Stimulated activated CD8-positive, alpha-beta memory T cell treated with anti-CD3 and anti-CD28 coated beads, Interleukin-12 subunit alpha, Interleukin-12 subunit beta, amount 100 ng/mL, for 1 hour (primary cell): Measurements from ENCODE around the gene ANKFN1.

Source experiments
- DNase-seq: peaks from one replicate; pipeline ENCODE4 v3.0.0-alpha.2; 2020; ENCODE audit warnings: low read depth

Gene ANKFN1

DNA sequence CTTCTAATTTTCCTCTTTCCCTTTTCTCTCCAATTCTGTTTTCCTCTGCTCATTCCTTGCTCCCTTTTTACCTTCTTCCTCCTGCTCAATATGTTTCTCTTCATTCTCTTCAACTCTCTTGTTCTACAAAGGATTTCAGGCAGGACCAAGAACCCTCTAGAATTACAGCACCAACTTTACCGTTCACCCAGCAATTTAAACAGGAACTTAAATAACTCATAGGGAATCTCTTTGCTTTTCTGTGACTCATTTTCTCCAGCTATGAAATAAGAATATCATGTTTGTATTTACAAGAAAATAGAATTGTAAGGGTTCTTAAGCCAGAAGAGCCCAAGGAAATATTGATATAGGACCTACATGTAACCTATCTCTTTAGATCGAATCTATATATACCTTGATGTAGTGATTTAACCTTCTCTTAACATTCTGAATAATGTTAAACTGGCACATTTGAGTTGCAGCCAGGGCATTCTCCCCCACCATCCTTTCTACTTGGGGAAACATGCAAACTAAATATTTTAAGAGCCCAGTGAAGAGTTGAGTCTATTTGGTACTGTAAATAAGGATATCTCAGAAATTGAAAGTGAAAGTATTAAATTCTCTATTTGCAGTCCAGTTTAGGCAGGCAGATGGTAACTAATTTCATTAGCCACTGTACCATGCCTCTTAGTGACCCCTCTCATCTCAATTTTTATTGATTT lies 137.0 kb downstream of the ANKFN1 start:
- no peak for DNase-seq

- DNase-seq = no peak
These were observed 137.5 kb downstream of the ANKFN1 start for GRCh38 chr17:56290802-56291118.

DNA sequence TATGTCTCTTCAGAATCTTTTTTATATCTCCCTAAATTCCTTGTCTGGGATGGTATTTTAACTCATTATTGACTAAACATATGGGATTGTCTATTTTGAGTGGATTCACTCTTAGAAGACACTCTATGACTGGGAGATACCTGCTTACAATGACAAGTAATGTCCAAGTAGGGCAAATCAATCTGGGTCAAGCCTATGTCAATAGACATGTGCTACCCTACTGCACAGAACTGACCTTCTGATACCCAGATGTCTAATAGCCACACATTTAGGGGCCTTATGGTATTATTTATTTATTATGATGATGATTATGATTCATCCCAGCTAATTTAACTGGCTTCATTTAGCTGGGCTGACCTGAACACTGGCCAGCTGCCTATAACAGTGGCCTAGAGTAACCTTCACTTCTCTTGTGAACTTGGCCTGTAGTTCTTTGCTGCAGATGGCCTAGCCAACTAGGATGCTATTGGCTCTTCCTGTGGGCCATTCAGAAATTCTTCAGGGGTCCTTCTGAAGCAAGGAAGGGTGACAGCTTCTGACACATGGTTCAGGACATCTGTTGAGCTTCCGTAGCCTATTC lies 138.0 kb downstream of the ANKFN1 start:
- DNase-seq = no peak

DNA sequence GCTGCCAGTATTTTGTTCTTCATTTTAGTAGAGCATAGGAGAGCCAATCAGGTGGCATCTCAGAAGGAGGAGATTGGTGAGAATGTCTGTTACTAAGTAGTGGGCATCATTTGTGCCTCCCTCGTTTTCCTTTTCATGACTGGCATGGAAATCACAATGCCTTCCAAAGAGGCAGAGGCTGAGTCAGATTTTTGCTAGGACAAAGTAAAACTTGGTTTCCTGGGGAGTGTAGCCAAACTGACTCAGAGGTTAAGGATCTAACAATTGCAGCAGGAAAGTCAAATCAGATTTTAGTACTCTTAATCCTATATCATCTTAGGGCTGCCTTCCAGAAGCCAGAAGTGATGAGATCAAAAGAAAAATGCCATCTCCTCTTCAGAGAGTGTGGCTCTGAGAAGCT lies 138.7 kb downstream of the ANKFN1 start:
- no peak for DNase-seq

DNA sequence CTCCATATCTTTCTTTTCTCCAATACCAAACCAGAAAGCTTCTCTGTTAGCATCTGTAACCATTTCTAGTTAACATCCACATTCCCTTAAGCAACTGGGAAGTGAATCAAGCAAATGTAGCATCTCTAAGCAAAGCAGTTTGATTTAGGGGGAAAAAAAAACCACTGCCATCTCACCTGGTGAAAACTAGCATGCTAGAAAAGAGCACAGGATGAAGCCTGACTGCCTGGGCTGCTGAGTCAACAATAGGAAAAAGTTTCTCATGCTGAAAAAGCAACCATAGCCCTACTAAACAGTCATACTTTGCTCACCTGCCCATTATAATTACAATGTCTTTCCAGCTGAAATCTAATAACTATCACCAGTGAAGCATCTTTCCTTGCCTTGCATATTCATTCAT lies 139.3 kb downstream of the ANKFN1 start:
- no peak for DNase-seq

DNA sequence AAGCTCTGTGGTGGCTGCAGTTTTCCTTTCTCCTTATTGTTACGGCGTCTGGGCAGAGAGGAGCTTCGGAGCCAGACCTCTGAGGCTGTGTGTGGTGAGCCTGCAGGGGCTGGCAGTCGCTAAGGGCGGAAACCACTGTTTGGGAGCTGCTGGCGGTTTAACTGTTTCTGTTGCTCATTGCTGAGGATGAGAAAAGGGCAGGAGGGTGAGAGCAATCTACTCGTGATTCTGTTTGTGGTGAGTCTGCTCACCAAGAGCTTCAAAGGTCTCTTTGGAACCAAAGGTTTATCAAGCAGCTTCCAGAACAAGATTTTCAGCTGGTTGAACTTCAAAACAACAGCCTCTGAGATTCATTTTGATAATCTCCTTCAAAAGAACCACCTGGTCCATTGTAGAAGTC lies 143.9 kb downstream of the ANKFN1 start:
- DNase-seq = no peak

DNA sequence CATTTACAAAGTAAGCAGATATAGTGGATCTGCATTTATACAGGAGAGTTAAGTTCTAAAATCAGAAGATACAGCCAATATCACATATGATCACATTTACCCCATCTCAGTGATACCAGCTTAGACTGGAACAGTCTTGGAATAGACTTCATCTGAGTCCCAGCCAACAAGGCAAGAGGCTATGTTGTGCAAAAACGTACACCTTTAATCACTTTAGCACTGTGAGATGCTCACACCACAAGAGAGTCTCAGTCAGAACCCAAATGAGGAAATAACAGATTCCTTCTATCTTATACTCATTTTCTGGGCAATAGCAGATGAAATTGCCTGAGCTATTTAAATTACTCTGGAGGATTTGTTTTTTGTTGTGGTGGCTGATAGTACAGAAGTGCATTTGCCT lies 145.6 kb downstream of the ANKFN1 start:
- no peak for DNase-seq

GRCh38 chr17:56300144-56300543 lies 146.9 kb downstream of the ANKFN1 start:
- no peak for DNase-seq

DNA sequence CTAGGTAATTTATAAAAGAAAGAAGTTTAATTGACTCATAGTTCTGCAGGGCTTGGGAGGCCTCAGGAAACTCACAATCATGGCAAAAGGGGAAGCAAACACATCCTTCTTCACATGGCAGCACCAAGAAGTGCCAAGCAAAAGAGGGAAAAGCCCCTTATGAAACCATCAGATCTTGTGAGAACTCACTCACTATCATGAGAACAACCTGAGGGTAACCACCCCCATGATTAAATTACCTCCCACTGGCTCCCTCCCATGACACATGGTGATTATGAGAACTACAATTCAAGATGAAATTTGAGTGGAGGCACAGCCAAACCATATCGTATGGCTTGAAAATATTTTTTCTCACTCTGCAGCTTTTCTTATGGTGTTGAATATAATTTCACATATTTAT lies 151.7 kb downstream of the ANKFN1 start:
- no peak for DNase-seq

GRCh38 chr17:56309897-56310296 lies 156.6 kb downstream of the ANKFN1 start:
- DNase-seq = no peak

GRCh38 chr17:56310782-56311181 lies 157.5 kb downstream of the ANKFN1 start:
- no peak for DNase-seq

DNA sequence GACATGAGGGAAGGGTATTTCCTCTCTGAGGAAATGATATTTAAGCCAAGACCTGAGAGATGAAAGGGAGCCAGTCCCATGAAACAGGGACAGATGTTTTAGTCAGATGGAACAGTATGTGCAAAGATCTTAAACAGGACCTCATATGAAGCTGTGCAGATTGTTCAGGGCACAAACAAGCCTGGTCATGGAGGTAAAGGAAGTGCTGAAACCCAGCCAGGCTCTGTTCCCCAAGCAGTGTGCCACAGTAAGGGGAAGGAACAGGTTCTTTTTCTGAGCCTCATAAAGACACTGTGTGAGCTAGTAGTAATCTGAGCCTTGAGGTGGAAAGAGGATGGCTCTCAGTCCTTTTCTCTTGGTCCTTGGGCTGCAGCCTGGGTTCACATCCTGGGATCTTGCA lies 159.9 kb downstream of the ANKFN1 start:
- no peak for DNase-seq

GRCh38 chr17:56314026-56314425 lies 160.8 kb downstream of the ANKFN1 start:
- DNase-seq = no peak

DNA sequence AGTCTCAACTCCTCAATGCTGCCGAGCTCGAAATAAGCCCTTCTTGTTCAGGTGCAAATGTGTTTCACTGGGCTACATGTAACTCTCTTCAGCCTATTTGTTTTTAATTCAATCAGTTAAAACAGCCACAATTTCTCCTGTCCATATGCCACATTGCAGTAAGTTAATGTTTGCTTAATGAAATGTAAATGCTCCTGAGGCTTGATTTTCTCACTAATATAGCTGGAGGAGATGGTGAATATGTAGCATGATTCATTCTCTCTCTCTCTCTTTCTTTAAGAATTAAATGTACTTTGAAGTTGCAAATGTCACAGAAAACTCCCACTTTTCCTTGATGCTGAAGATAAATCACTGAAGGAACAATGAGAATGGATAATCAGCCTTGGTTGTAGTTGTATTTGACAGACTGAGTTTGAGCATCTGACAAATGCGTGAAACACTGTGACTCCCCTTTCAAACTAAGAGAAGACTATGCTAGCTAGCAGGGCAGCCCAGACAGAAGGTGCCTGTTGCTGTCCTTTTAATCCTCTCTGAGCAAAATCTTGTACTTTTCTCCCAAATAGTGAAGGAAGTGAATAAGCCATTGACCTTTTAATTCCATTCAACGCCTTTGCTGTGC lies 161.8 kb downstream of the ANKFN1 start:
- no peak for DNase-seq

DNA sequence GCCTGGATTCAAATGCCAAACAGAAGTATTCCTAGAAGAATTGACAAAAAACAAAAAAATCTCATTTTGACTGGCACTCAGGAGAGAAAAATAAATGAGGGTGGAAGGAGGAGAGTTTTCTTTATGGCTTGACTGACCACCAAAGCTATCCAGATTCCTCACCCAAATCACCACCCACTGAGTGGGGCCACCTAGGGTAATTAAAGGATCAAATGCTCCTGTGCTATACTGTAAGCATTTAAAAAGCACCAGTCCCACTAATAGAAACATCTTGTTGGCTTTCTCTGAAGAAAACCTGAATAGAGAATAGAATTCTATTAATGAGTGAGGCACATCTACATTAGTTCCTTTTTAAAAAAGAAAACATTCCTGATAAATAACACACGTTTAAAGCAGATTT lies 163.3 kb downstream of the ANKFN1 start:
- DNase-seq = no peak

DNA sequence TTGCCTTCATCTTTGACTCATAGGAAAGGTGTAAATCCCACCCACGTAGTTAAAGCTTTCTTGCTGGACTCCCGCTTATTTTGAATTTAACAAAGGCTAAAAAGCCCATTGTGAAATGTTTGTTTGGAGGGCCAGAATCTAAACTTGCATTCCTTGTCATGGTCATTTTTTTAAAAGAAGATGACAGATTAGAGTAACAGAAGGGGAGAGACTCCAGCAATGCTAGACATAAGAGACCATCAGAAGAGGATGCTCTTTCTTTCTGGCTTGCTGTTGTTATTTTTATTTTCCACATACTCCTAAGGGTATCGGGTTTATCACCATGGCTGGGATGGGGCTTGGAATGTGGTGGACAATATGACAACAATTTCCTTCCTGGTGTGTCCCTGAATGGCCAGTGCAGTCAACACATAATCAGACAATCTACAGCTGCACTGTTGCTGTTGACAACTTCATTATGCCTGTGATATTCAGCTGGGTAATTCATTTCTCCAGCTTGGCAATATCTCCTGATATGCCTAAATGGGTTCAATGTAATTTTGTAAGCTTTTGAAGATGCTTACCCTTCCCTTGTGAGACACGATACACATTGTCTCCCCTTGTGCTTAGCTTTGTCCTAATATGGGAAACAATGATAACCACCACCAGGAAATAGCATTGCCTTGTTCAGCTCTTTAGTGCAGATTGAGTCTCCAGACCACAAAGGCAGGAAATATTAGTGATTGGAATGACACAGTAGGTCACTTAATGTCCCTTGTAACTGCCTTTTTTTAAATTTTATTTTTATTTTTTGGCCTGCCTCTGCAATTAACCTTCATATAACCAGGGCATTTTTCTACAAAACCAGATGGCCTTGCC lies 164.3 kb downstream of the ANKFN1 start:
- no peak for DNase-seq

DNA sequence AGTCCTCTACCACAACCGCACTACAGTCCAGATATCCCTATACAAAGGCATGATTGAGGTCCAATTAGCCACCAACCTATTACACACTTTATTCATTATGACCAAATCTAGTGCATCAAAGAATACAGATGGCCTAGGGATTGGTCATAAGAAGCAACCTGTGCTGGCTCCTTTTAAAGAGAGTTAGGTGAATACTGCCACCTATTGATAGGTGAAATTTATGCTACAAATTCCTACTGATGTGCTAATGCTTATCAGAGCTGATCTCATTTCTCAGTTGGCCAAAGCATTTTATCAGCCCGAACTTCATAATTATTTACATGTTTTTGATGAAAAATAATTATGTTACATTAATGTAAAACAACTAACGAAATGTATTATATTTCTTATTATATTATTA lies 166.3 kb downstream of the ANKFN1 start:
- no peak for DNase-seq

- DNase-seq = no peak
These were observed 167.2 kb downstream of the ANKFN1 start for GRCh38 chr17:56320443-56320842.

DNA sequence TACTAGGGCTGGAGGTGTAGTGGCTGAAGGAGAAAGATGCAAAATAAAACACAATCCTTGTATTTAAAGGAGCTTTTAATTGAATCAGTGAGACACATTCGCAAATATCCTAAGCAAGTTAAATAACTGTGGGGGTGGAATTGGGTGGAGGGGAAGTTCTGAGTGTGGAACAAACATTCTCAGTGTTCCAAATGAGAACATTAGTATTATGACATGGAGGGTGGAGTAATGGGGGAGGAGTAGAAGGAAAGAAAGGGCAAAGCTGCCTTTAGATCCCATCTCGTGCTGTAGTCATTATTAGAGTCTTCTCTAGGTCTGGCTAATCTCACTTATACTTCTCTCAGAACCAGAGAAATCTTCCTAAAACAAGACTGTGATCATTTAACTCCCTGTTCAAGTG lies 169.7 kb downstream of the ANKFN1 start:
- no peak for DNase-seq

DNA sequence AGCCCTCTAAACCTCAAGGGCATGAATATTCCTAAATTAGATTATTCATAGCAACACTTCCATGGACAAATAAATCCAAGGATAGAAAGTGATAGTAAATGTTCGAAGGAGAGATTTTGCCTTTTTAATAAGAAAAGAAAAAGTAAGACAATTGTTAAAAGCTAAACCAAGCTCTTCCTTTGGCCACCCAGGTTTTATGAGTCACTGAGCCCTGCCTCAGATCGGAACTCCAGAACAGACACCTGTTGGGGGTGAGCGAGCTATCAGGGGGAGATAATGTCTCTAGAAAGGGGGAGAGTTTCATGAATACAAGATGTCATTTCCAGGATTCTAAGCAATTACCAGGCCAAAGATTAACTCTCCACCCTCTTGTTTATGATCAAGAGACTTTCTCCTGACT lies 171.4 kb downstream of the ANKFN1 start:
- no peak for DNase-seq

- DNase-seq = no peak
These were observed 172.2 kb downstream of the ANKFN1 start for GRCh38 chr17:56325313-56326000.

DNA sequence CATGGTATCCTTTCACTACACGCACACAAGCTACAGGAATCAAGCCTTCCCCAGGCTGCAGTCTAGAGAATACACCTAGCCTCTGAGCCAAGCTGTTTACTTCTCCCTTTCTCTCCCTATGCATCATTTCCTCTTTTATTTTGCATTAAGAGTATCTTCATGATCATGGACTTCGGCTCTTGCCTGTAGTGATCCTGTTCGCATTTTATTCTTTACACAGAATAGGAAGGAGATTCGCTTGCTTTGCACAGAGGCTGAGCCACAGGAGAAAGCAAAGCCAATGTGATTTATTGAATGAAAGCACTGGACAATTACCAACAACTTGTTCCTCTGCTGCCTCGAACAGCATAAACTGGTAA lies 172.7 kb downstream of the ANKFN1 start:
- DNase-seq = no peak

- no peak for DNase-seq
These were observed 194.4 kb downstream of the ANKFN1 start for GRCh38 chr17:56347639-56348038.
